GM23248 (cell line): ENCODE results near the gene FBLN5. TPM values are rescaled to one million over a fixed set of nuclear protein-coding genes. Genes with fewer than 3 reads are reported as not detected.

Experiments used
- DNase-seq: peaks from one replicate; pipeline ENCODE4 v3.0.0-alpha.2; 2015
- H2AFZ ChIP-seq: fragments of 200-600 bp; sonication (generic); 2 replicates; pipeline ENCODE4 v1.6.1; 2016; ENCODE audit warnings: antibody characterized with exemption
- H3F3A ChIP-seq: fragments of 200-600 bp; sonication (generic); 2 replicates; pipeline ENCODE4 v1.6.1; 2016; ENCODE audit warnings: mild to moderate bottlenecking, antibody characterized with exemption, mixed run types; ENCODE audit not compliant: insufficient read depth
- H3K27ac ChIP-seq: fragments of 200-600 bp; sonication (generic); 2 replicates; pipeline ENCODE4 v1.5.1; 2016; ENCODE audit warnings: mild to moderate bottlenecking
- H3K27me3 ChIP-seq: fragments of 200-600 bp; sonication (generic); replicated peaks from 2 replicates; pipeline ENCODE4 v1.6.1; 2016; ENCODE audit warnings: mild to moderate bottlenecking; ENCODE audit not compliant: insufficient read depth
- H3K36me3 ChIP-seq: fragments of 200-600 bp; sonication (generic); 2 replicates; pipeline ENCODE4 v1.6.1; 2016; ENCODE audit warnings: low read depth, mild to moderate bottlenecking
- H3K4me1 ChIP-seq: fragments of 200-600 bp; sonication (generic); 2 replicates; pipeline ENCODE4 v1.6.1; 2016; ENCODE audit warnings: mild to moderate bottlenecking; ENCODE audit not compliant: insufficient read depth
- H3K4me2 ChIP-seq: fragments of 200-600 bp; sonication (generic); one replicate; pipeline ENCODE4 v1.6.1; 2016; ENCODE audit warnings: mild to moderate bottlenecking; ENCODE audit not compliant: unreplicated experiment
- H3K4me3 ChIP-seq: fragments of 200-600 bp; sonication (generic); 2 replicates; pipeline ENCODE4 v1.5.1; 2016; ENCODE audit warnings: mild to moderate bottlenecking
- H3K79me2 ChIP-seq: fragments of 200-600 bp; sonication (generic); 2 replicates; pipeline ENCODE4 v1.6.1; 2016; ENCODE audit warnings: mild to moderate bottlenecking; ENCODE audit not compliant: insufficient read depth
- H3K9ac ChIP-seq: fragments of 200-600 bp; sonication (generic); 2 replicates; pipeline ENCODE4 v1.6.1; 2016; ENCODE audit warnings: mild to moderate bottlenecking
- H3K9me2 ChIP-seq: fragments of 200-600 bp; sonication (generic); 2 replicates; pipeline ENCODE4 v1.6.1; 2016; ENCODE audit warnings: mixed run types, mild to moderate bottlenecking, moderate library complexity; ENCODE audit not compliant: insufficient read depth
- H3K9me3 ChIP-seq: fragments of 200-600 bp; sonication (generic); one replicate; pipeline ENCODE4 v1.6.1; 2017; ENCODE audit warnings: low read depth
- H4K20me1 ChIP-seq: fragments of 200-600 bp; sonication (generic); 2 replicates; pipeline ENCODE4 v1.6.0; 2016; ENCODE audit not compliant: insufficient read depth
- EZH2 ChIP-seq: fragments of 200-600 bp; sonication (generic); IDR thresholded peaks from 2 replicates; pipeline ENCODE4 v1.6.1; 2018; ENCODE audit warnings: antibody characterized with exemption, mild to moderate bottlenecking; ENCODE audit not compliant: insufficient read depth, poor library complexity, severe bottlenecking
- EZH2phosphoT487 ChIP-seq: fragments of 200-600 bp; sonication (generic); IDR thresholded peaks from 2 replicates; pipeline ENCODE4 v1.6.1; 2018; ENCODE audit warnings: antibody characterized with exemption, moderate library complexity, mild to moderate bottlenecking, low read depth; ENCODE audit not compliant: insufficient read depth
- WGBS, 2 experiments: methylation state at CpG; one replicate each; pipeline ENCODE4 v1.1.6; 2015 to 2017; ENCODE audit warnings: low lambda C conversion rate in 2 of 2, low coverage in 1 of 2; ENCODE audit errors: missing lambda C conversion rate in 2 of 2; 5-methylcytosine and 5-hydroxymethylcytosine counted together
- in situ Hi-C: fragments of 300-500 bp; cut with MboI; formaldehyde crosslinking; loops from 2 replicates; pipeline ENCODE4 v1.15.0; 2020
- polyA plus RNA-seq: library from polyadenylated mRNA; unstranded; fragments of >200 nt; fragmentation: Nextera tagmentation; extraction: Ambion mirVana; gene quantifications from 2 replicates; pipeline ENCODE4 v1.2.1, GENCODE V29; 2016
- total RNA-seq: library from RNA; depleted of rRNA; stranded (reverse); fragments of >200 nt; shearing (Covaris generic); gene quantifications from 2 replicates; pipeline ENCODE4 v1.2.3, GENCODE V29; 2014

The FBLN5 gene
- total and polyA plus RNA-seq, 2 experiments from 2014 or later: 234 to 756 TPM

DNA sequence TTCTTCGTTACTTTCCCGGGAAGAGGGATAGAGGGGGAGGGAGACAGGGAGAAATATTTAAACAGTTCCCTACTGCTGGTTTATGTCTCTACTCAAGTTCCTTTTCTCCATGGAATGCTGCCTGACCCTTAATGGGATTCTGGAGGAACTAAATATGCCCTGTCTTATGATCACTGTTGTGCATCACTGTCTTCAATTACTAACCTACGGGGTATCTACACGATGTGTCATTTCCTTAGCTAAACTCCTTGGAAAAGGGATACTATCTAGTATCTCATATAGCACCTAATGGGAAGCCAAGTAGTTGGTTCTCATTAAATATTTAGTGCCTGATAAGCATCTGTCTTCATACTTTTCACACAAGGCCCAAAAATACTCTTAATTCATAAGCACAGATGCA lies 37.5 kb upstream of the FBLN5 start:
- TF ChIP-seq EZH2phosphoT487: no peak
- TF ChIP-seq EZH2: no peak
- 15 to 16% methylated on average over 4 of the region's 4 CpGs for WGBS, 2 experiments
- Histone ChIP-seq H3K9me2 (no peaks in the 10 kb centered on the region), H2AFZ (no peak overlapping the region), H3K36me3 (peaks cover 12% of the 10 kb centered on the region; the same call in 1 of the 2 replicates), H4K20me1 (no peaks in the 10 kb centered on the region), H3K4me3 (peak overlapping the region; percentile 20), H3K27me3 (no peaks in the 10 kb centered on the region), H3K27ac (peak overlapping the region; percentile 65), H3F3A (peaks cover 41% of the 10 kb centered on the region), H3K4me2 (peak overlapping the region; percentile 59), H3K9me3 (no peaks in the 10 kb centered on the region), H3K9ac (peak overlapping the region; percentile 37; the same call in 1 of the 2 replicates), H3K4me1 (peaks cover 43% of the 10 kb centered on the region), H3K79me2 (peaks cover 29% of the 10 kb centered on the region)
- DNase-seq: peak; percentile 74
- in situ Hi-C loops: no loop called here

DNA sequence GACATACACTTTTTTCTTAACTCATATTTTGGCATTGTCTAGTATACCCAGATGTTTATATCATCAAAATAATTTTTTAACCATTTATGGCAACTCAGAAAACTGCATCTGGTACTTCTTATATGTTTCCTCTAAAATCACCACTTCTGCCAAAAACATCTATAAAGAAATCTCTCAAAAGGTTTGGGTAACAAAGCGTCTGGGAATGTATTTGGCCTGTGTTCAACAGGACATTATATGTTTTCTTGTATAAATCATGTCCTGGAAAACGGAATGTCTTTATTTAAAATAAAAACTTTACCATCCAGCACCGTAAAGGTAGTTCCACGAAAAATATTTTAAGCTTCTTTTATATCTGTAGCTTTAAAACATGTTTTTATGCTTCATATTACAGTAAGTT lies 36.1 kb upstream of the FBLN5 start:
- H3K9me3 ChIP-seq: no peaks in the 10 kb centered on the region
- H3K9ac ChIP-seq: no peak overlapping the region
- no peak overlapping the region for H3K4me2 ChIP-seq
- H3K36me3 ChIP-seq: peaks cover 12% of the 10 kb centered on the region; the same call in 1 of the 2 replicates
- peaks cover 39% of the 10 kb centered on the region for H3K79me2 ChIP-seq
- H2AFZ ChIP-seq: no peak overlapping the region
- in situ Hi-C loops: no loop called here
- no peak overlapping the region for H3K27ac ChIP-seq
- no peaks in the 10 kb centered on the region for H3K9me2 ChIP-seq
- 48 to 54% methylated on average over 4 of the region's 4 CpGs for WGBS, 2 experiments
- no peaks in the 10 kb centered on the region for H3K27me3 ChIP-seq
- no peaks in the 10 kb centered on the region for H4K20me1 ChIP-seq
- TF ChIP-seq EZH2phosphoT487 (no peak), EZH2 (no peak)
- no peak for DNase-seq
- peaks cover 48% of the 10 kb centered on the region for H3F3A ChIP-seq
- H3K4me3 ChIP-seq: no peak overlapping the region
- H3K4me1 ChIP-seq: peaks cover 52% of the 10 kb centered on the region

DNA sequence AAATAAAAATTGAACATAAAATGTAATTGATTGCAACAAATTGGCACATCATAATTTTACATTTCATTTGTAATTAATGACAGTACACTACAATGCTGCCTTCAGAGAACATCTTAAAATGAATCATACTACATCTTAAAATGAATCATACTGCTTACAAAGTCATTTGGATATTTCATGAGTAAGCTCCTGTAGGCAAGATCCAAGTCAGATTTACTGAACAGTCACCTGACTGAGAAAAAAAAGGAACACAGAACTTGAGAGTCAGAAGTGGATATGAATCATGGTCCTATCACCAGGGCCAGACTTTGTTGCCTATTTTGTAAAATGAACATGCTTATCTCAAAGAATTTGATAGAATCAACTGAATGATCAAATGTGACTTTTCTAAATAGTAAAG lies 32.7 kb upstream of the FBLN5 start:
- no peaks in the 10 kb centered on the region for H3K9me2 ChIP-seq
- H3K9ac ChIP-seq: no peak overlapping the region
- TF ChIP-seq EZH2phosphoT487 (no peak), EZH2 (no peak)
- H2AFZ ChIP-seq: no peak overlapping the region
- no peaks in the 10 kb centered on the region for H4K20me1 ChIP-seq
- in situ Hi-C loops: no loop called here
- H3K27ac ChIP-seq: peak overlapping the region; percentile 64
- H3K9me3 ChIP-seq: no peaks in the 10 kb centered on the region
- H3K4me1 ChIP-seq: peaks cover 51% of the 10 kb centered on the region
- no peak overlapping the region for H3K4me3 ChIP-seq
- H3K36me3 ChIP-seq: no peaks in the 10 kb centered on the region
- peak; percentile 95 for DNase-seq
- H3F3A ChIP-seq: peaks cover 32% of the 10 kb centered on the region
- H3K4me2 ChIP-seq: peak overlapping the region; percentile 52
- peaks cover 53% of the 10 kb centered on the region for H3K79me2 ChIP-seq
- H3K27me3 ChIP-seq: no peaks in the 10 kb centered on the region

DNA sequence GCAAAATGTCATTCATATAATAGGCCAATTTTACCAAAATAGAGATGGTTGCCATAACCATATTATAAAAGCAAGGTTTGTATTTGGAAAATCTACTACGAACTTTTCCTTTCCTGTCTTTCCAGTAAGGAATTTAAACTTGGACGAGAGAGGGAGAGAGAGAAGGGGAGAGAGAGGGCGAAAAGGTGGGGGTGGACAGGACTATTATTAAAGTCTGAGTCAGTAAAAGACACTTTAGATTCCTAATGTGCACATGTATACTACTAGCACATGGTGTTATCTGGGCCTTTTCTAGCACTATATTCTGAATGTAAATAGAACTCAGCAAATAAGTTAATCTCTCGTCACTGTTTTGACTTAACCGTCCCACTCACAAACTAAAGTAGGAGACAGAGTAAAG lies 30.4 kb upstream of the FBLN5 start:
- Histone ChIP-seq H4K20me1 (no peaks in the 10 kb centered on the region), H3K4me2 (no peak overlapping the region), H3K9ac (no peak overlapping the region), H2AFZ (no peak overlapping the region), H3K27ac (no peak overlapping the region), H3K9me3 (no peaks in the 10 kb centered on the region), H3K9me2 (no peaks in the 10 kb centered on the region), H3K79me2 (peaks cover 43% of the 10 kb centered on the region), H3K36me3 (peaks cover 18% of the 10 kb centered on the region), H3K27me3 (no peaks in the 10 kb centered on the region), H3K4me3 (no peak overlapping the region), H3K4me1 (peaks cover 30% of the 10 kb centered on the region), H3F3A (peaks cover 12% of the 10 kb centered on the region)
- in situ Hi-C loops: no loop called here
- 70 to 77% methylated on average over 5 of the region's 5 CpGs for WGBS, 2 experiments
- DNase-seq: peak; percentile 52
- TF ChIP-seq EZH2: no peak
- no peak for TF ChIP-seq EZH2phosphoT487

DNA sequence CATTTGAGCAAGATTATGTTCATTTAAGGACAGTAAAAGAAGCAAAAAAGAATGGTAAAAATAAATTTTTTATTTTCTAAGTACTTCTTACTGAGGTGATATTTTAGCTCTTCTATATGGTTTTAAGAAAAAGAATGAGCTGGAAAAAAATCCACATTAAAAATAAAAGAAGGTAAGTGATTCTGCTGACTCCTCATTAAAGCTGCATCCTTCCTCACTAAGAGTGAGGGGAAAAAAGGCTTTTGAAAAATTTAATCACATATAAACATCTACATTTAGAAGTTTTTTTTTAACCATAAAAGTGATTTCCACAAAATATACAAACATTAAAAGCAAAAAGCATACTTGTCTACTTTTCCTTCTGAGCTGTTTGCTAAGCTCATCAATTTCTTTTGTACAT lies 28.3 kb upstream of the FBLN5 start:
- no peaks in the 10 kb centered on the region for H3K9me2 ChIP-seq
- peaks cover 27% of the 10 kb centered on the region for H3K4me1 ChIP-seq
- no peak for DNase-seq
- 0 out of 2 replicates have a peak, but pooled peaks cover 24% of the 10 kb centered on the region for H3K79me2 ChIP-seq
- no peaks in the 10 kb centered on the region for H4K20me1 ChIP-seq
- in situ Hi-C loops: no loop called here
- H3F3A ChIP-seq: peaks cover 12% of the 10 kb centered on the region
- no peak overlapping the region for H3K9ac ChIP-seq
- H3K36me3 ChIP-seq: peaks cover 28% of the 10 kb centered on the region
- no peaks in the 10 kb centered on the region for H3K9me3 ChIP-seq
- no peak overlapping the region for H3K4me3 ChIP-seq
- TF ChIP-seq EZH2phosphoT487: no peak
- TF ChIP-seq EZH2: no peak
- no peaks in the 10 kb centered on the region for H3K27me3 ChIP-seq
- no peak overlapping the region for H3K4me2 ChIP-seq
- no peak overlapping the region for H2AFZ ChIP-seq
- no peak overlapping the region for H3K27ac ChIP-seq
